Medulla oblongata (tissue), 1 donor: ENCODE results near the gene DHRS3.
"Not testable (repeated sequence)": the region's sequence is repeated elsewhere in the genome, so short reads cannot be mapped to it uniquely, and the experiment has no call there.

Experiments used
- DNase-seq: peaks from one replicate; pipeline ENCODE4 v3.0.0-alpha.2; 2015; ENCODE audit errors: extremely low spot score

The DHRS3 gene

GRCh38 chr1:12540580-12541273 lies 77.3 kb downstream of the DHRS3 start:
- DNase-seq: no peak

- peak; percentile 36 for DNase-seq
These were observed 78.1 kb downstream of the DHRS3 start for GRCh38 chr1:12539705-12540579.

GRCh38 chr1:12539320-12539704 lies 78.7 kb downstream of the DHRS3 start:
- no peak for DNase-seq

- not testable (repeated sequence) for DNase-seq
These were observed 79.5 kb downstream of the DHRS3 start for GRCh38 chr1:12538536-12538935.

DNA sequence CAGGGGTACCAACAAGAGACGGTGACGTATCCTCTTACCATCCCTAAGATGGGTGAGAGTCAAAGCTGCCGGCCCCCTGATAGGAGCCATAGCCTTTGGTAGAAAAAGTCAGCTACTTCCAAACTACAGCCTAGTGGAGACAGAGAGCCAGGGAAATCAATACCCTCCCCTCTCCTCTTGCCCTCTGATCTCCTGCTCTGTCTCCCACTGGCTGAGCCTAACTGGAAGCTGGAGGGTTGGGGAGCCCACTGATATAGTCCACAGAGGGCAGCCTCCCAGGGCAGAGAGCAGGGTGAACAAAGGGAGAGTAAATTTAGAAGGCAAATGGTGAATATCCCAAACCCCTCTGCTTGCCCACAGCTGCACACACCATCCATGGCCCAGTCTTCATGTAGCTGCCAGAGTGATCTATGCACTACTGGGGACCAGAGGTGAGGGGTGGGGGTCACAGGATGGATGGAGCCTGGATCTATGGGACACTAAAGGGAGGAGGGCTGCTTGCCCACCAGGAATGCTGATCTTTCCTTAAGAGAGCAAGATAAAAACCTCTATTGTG lies 80.0 kb downstream of the DHRS3 start:
- no peak for DNase-seq

DNA sequence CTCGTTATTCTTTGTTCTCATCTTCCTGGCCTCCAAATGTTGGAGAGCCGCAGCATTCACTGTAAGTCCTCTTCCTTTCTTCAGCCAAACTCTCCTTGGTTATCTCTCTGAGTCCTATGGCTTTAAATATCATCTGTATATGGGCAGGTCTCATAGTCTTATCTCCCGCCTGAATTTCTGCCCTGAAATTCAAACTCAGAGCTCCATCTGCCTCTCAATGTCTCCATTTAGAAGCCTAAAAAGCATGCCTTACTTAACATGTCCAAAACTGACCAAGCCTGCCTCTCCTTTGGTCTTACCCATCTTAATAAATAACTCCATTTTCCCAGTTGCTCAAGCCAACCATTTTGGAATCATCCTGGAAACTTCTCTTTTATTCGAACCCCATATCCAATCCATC lies 80.7 kb downstream of the DHRS3 start:
- DNase-seq: no peak

- no peak for DNase-seq
These were observed 81.9 kb downstream of the DHRS3 start for GRCh38 chr1:12536023-12536639.

GRCh38 chr1:12532405-12533315 lies 85.3 kb downstream of the DHRS3 start:
- no peak for DNase-seq

DNA sequence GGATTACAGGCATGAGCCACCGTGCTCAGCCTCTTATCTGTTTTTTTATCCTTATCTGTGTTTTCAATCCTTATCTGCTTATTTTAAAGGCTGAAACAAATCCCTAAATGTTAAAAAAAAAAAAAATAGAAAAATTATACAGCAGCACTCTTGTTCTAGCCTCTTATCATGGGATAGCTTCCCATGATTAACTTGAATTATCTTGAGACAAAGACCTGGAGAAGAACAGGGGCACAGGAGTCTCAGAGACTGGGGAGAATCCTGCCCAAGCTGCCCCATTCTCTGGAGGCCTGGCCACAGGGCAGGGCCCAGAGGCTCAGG lies 86.9 kb downstream of the DHRS3 start:
- DNase-seq: no peak

DNA sequence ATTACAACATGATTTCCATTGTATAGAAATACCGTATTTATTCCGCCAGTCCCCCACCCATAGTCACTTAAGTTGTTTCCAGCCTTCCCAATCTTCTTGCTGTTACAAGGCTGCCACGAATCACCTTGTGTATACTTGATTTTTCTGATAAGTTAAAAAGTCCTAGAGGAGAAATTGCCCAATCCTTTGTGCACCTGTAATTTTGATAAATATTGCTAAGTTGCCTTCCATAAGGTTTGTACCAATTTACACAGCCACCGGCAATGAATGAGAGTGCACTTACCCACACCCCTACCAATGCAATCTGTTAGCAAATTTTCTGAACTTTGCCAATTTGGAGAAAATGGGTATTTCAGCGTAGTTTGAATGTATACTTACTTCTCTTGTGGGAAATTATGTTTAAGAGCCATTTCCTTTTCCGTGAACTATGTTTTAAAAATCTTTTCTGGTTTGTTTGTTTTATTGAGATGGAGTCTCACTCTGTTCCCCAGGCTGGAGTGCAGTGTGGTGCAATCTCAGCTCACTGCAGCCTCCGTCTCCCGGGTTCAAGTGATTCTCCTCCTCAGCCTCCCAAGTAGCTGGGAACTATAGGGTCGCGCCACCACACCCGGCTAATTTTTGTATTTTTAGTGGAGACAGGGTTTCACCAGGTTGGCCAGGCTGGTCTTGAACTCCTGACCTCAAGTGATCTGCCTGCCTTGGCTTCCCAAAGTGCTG lies 87.4 kb downstream of the DHRS3 start:
- no peak for DNase-seq

DNA sequence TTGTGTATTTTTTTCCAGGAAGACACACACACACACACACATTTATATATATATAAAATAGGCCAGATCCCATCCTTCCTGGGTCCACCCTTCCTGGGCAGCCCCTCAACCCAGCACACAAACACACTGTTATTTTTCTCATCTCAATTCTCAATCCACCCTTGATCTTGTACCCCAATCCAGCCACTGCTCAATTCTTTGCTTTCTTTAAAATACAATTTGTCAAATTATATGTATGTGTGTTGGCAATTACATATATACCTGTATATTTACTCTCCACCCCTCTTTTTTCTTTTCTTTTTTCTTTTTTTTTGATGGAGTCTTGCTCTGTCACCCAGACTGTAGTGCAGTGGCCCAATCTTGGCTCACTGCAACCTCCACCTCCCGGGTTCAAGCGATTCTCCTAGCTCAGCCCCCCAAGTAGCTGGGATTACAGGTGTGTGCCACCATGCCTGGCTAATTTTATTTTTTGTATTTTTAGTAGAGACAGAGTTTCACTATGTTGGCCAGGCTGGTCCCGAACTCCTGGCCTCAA lies 88.3 kb downstream of the DHRS3 start:
- no peak for DNase-seq

GRCh38 chr1:12528021-12528852 lies 89.8 kb downstream of the DHRS3 start:
- DNase-seq: peak; percentile 25

- no peak for DNase-seq
These were observed 90.4 kb downstream of the DHRS3 start for GRCh38 chr1:12527564-12527963.

DNA sequence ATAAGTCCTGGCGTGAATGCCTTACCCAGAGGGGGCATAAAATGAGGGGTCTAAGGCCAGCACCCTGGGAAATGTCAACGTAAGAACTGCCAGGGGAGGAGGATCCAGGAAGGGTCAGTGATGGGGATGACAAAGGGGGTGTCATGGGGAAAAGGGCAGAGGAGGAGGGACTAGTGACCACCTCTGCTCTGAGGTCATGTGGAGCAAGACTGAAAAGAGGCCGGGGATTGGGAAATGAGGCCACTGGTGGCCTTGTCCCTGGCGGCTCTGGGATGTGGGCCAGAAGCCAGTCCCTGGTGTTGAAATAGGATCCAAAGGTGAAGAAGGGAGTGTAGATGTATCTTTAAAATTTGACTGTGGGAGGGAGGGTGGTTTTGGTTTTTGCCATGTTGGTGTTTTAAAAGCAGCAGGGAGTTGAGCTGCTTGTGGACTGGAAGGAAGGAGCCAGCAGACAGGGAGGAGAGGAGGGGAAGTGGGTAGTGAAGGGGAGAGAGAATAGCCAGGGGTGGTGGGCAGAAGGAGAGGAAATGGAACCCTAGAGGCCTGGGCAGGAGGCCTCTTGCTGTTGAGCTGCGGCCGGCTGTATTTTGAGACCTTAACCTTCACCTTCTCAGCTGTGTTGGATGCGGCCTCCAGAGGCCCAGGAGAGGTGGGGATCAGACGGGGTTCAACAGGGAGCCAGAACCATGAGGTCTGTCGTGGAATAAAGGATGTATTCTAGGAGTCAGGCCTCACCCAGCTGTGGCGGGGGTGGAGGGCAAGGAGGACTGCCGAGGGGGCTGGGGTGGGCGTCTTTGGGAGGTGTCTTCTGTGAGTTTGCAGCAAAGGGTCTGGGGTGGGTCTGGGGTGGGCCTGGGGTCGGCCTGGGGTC lies 92.5 kb downstream of the DHRS3 start:
- no peak for DNase-seq

DNA sequence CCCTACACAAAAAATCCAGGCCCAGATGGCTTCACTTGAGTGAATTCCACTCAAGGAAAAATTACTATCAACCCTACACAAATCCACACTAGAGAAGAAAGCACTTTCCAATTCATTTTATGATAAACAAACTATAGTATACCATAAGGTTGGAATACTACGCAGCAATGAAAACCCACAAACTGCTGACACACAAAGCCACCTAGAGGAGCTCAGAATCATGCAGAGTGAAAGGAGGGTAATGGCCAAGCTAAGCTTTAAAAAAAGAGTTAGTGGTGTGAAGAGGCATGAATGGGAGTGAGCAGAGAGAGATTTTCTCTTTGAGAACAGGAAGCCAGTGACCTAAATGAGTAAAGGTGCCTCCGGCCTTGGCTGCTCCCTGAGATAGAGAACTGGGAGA lies 93.7 kb downstream of the DHRS3 start:
- no peak for DNase-seq

DNA sequence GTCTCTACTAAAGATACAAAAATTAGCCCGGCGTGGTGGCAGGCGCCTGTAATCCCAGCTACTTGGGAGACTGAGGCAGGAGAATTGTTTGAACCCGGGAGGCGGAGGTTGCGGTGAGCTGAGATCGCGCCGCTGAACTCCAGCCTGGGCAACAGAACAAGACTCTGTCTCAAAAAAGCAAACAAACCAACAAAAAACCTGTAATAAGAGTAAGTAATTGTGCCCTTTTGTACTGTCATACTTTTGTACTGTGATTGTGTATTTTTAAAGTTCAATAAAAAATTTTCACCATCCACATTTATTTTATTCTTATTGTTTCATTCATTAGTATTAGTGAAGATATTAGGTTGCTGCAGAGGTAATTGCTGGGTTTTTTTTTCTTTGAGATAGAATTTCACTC lies 95.2 kb downstream of the DHRS3 start:
- DNase-seq: not testable (repeated sequence)

- DNase-seq: no peak
These were observed 96.9 kb downstream of the DHRS3 start for GRCh38 chr1:12521096-12521495.

DNA sequence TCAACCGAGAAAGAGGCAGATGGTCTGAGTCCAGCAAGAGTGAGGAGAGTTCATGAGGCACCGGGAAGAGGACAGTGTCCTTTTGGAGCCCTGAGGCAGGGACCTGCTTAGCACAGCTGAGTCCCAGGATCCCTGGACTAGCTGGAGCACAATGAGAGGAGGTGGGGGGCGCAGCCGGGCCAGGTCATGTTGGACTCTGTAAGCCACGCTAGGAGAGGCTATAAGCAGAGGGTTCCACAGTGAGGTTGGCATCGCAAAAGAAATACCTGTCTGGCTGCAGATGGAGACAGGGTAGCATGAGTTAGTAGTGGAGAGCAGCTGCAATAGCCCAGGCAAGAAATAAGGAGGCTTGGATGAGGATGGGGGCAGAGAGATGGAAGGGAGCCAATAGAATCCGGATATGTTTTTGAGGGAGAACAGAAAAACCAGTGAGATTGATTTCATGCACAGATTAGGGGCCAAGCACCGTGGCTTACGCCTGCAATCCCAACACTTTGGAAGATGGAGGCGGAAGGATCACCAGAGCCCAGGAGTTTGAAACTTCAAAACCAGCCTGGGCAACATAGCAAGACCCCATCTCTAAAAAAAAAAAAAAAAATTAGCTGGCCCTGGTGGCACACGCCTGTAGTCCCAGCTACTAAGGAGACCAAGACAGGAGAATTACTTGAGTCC lies 98.2 kb downstream of the DHRS3 start:
- no peak for DNase-seq
